HEK293 (cell line): ENCODE measurements around the gene SNCAIP.

Experiments used
- FEZF1 ChIP-seq: fragments of 450-650 bp; formaldehyde crosslinking; IDR thresholded peaks from 2 replicates; pipeline ENCODE4 v1.5.1; 2016; ENCODE audit warnings: missing biosample characterization, missing genetic modification characterization
- GLIS1 ChIP-seq: fragments of 450-650 bp; formaldehyde crosslinking; IDR thresholded peaks from 2 replicates; pipeline ENCODE4 v1.5.1; 2016; ENCODE audit warnings: missing biosample characterization, missing genetic modification characterization
- KLF10 ChIP-seq: fragments of 450-650 bp; IDR thresholded peaks from 2 replicates; pipeline ENCODE4 v1.5.1; 2018; ENCODE audit warnings: missing biosample characterization, mild to moderate bottlenecking, missing genetic modification characterization
- OVOL3 ChIP-seq: fragments of 450-650 bp; formaldehyde crosslinking; IDR thresholded peaks from 2 replicates; pipeline ENCODE4 v1.5.1; 2016; ENCODE audit warnings: missing biosample characterization, missing genetic modification characterization
- SALL2 ChIP-seq: fragments of 450-650 bp; formaldehyde crosslinking; IDR thresholded peaks from 2 replicates; pipeline ENCODE4 v1.5.0; 2017; ENCODE audit warnings: missing biosample characterization, mild to moderate bottlenecking, missing genetic modification characterization, borderline replicate concordance
- ZBTB17 ChIP-seq: fragments of 450-650 bp; formaldehyde crosslinking; IDR thresholded peaks from 2 replicates; pipeline ENCODE4 v1.5.1; 2016; ENCODE audit warnings: missing biosample characterization, missing genetic modification characterization
- ZBTB21 ChIP-seq: fragments of 450-650 bp; formaldehyde crosslinking; IDR thresholded peaks from 2 replicates; pipeline ENCODE4 v1.5.1; 2017; ENCODE audit warnings: missing biosample characterization, missing genetic modification characterization
- ZBTB48 ChIP-seq: fragments of 450-650 bp; formaldehyde crosslinking; IDR thresholded peaks from 2 replicates; pipeline ENCODE4 v1.5.1; 2016; ENCODE audit warnings: missing biosample characterization, missing genetic modification characterization
- ZBTB49 ChIP-seq: fragments of 450-650 bp; formaldehyde crosslinking; IDR thresholded peaks from 2 replicates; pipeline ENCODE4 v1.5.1; 2016; ENCODE audit warnings: missing biosample characterization, missing genetic modification characterization, low read depth
- ZBTB8A ChIP-seq: fragments of 450-650 bp; formaldehyde crosslinking; IDR thresholded peaks from 2 replicates; pipeline ENCODE4 v1.5.1; 2016; ENCODE audit warnings: missing biosample characterization, missing genetic modification characterization
- ZNF169 ChIP-seq: fragments of 450-650 bp; formaldehyde crosslinking; IDR thresholded peaks from 2 replicates; pipeline ENCODE4 v1.5.1; 2016; ENCODE audit warnings: missing biosample characterization, missing genetic modification characterization
- ZNF174 ChIP-seq: fragments of 450-650 bp; formaldehyde crosslinking; IDR thresholded peaks from 2 replicates; pipeline ENCODE4 v1.5.0; 2017; ENCODE audit warnings: missing biosample characterization, mild to moderate bottlenecking, missing genetic modification characterization
- ZNF311 ChIP-seq: fragments of 450-650 bp; formaldehyde crosslinking; IDR thresholded peaks from 2 replicates; pipeline ENCODE4 v1.5.1; 2017; ENCODE audit warnings: missing biosample characterization, missing genetic modification characterization, borderline replicate concordance
- ZNF510 ChIP-seq: fragments of 450-650 bp; formaldehyde crosslinking; IDR thresholded peaks from 2 replicates; pipeline ENCODE4 v1.5.1; 2018; ENCODE audit warnings: mild to moderate bottlenecking, missing genetic modification characterization, missing biosample characterization; ENCODE audit not compliant: insufficient replicate concordance
- ZNF529 ChIP-seq: fragments of 450-650 bp; formaldehyde crosslinking; IDR thresholded peaks from 2 replicates; pipeline ENCODE4 v1.5.1; 2017; ENCODE audit warnings: missing genetic modification characterization, missing biosample characterization; ENCODE audit not compliant: insufficient replicate concordance
- ZNF544 ChIP-seq: fragments of 450-650 bp; formaldehyde crosslinking; IDR thresholded peaks from 2 replicates; pipeline ENCODE4 v1.5.0; 2017; ENCODE audit warnings: missing biosample characterization, missing genetic modification characterization
- ZNF610 ChIP-seq: fragments of 450-650 bp; formaldehyde crosslinking; IDR thresholded peaks from 2 replicates; pipeline ENCODE4 v1.5.1; 2016; ENCODE audit warnings: missing biosample characterization, missing genetic modification characterization, borderline replicate concordance
- TF ChIP-seq, protein P1 (sequence below): fragments of 450-650 bp; formaldehyde crosslinking; IDR thresholded peaks from 2 replicates; pipeline ENCODE4 v1.5.1; 2016; ENCODE audit warnings: missing biosample characterization, missing genetic modification characterization
- TF ChIP-seq, protein P2 (sequence below): fragments of 450-650 bp; formaldehyde crosslinking; IDR thresholded peaks from 2 replicates; pipeline ENCODE4 v1.5.0; 2017; ENCODE audit warnings: missing biosample characterization, missing genetic modification characterization, borderline replicate concordance
- TF ChIP-seq, protein P3 (sequence below): fragments of 450-650 bp; formaldehyde crosslinking; IDR thresholded peaks from 2 replicates; pipeline ENCODE4 v1.5.1; 2016; ENCODE audit warnings: missing biosample characterization, missing genetic modification characterization
- TF ChIP-seq, protein P4 (sequence below): fragments of 450-650 bp; formaldehyde crosslinking; IDR thresholded peaks from 2 replicates; pipeline ENCODE4 v1.5.1; 2016; ENCODE audit warnings: missing biosample characterization, missing genetic modification characterization
- TF ChIP-seq, protein P5 (sequence below): fragments of 450-650 bp; formaldehyde crosslinking; IDR thresholded peaks from 2 replicates; pipeline ENCODE4 v1.5.1; 2017; ENCODE audit warnings: missing biosample characterization, missing genetic modification characterization

SNCAIP gene

DNA sequence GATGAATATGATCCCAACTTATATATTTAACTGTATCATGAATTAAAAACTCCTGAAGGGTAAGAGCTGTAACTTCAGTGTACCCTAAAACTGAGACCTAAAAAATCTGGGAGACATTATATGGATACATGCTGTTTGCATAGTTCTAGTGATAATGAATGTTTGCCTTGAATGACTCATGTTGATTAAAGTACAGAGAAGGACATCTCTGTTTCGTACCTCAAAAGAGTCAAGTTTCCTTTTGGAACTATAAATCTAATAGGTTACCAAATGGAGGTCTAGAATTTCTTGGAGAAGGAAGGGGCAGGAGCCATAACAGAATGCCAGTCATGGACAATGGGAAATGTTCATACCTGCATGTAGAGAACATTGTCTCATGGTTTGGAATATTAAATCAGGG lies 168.1 kb downstream of the SNCAIP start (continued):
- TF ChIP-seq, protein P1, sequence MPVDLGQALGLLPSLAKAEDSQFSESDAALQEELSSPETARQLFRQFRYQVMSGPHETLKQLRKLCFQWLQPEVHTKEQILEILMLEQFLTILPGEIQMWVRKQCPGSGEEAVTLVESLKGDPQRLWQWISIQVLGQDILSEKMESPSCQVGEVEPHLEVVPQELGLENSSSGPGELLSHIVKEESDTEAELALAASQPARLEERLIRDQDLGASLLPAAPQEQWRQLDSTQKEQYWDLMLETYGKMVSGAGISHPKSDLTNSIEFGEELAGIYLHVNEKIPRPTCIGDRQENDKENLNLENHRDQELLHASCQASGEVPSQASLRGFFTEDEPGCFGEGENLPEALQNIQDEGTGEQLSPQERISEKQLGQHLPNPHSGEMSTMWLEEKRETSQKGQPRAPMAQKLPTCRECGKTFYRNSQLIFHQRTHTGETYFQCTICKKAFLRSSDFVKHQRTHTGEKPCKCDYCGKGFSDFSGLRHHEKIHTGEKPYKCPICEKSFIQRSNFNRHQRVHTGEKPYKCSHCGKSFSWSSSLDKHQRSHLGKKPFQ (tag by site-specific recombination) = no peak
- TF ChIP-seq ZNF544 (no peak), ZNF174 (tag by site-specific recombination) (no peak), ZNF529 (tag by site-specific recombination) (no peak), KLF10 (tag by site-specific recombination) (no peak), ZBTB17 (tag by site-specific recombination) (no peak), FEZF1 (tag by site-specific recombination) (0 out of 2 replicates have a peak, but pooled peaks have one; percentile 22), GLIS1 (tag by site-specific recombination) (no peak), ZNF610 (tag by site-specific recombination) (no peak), ZBTB49 (tag by site-specific recombination) (no peak), ZNF311 (no peak), ZNF510 (no peak), ZBTB21 (no peak), ZNF169 (tag by site-specific recombination) (no peak), ZBTB8A (no peak), ZBTB48 (tag by site-specific recombination) (no peak), OVOL3 (no peak), SALL2 (no peak)
- TF ChIP-seq, protein P2, sequence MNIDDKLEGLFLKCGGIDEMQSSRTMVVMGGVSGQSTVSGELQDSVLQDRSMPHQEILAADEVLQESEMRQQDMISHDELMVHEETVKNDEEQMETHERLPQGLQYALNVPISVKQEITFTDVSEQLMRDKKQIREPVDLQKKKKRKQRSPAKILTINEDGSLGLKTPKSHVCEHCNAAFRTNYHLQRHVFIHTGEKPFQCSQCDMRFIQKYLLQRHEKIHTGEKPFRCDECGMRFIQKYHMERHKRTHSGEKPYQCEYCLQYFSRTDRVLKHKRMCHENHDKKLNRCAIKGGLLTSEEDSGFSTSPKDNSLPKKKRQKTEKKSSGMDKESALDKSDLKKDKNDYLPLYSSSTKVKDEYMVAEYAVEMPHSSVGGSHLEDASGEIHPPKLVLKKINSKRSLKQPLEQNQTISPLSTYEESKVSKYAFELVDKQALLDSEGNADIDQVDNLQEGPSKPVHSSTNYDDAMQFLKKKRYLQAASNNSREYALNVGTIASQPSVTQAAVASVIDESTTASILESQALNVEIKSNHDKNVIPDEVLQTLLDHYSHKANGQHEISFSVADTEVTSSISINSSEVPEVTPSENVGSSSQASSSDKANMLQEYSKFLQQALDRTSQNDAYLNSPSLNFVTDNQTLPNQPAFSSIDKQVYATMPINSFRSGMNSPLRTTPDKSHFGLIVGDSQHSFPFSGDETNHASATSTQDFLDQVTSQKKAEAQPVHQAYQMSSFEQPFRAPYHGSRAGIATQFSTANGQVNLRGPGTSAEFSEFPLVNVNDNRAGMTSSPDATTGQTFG (tag by site-specific recombination) = no peak
- TF ChIP-seq, protein P3, sequence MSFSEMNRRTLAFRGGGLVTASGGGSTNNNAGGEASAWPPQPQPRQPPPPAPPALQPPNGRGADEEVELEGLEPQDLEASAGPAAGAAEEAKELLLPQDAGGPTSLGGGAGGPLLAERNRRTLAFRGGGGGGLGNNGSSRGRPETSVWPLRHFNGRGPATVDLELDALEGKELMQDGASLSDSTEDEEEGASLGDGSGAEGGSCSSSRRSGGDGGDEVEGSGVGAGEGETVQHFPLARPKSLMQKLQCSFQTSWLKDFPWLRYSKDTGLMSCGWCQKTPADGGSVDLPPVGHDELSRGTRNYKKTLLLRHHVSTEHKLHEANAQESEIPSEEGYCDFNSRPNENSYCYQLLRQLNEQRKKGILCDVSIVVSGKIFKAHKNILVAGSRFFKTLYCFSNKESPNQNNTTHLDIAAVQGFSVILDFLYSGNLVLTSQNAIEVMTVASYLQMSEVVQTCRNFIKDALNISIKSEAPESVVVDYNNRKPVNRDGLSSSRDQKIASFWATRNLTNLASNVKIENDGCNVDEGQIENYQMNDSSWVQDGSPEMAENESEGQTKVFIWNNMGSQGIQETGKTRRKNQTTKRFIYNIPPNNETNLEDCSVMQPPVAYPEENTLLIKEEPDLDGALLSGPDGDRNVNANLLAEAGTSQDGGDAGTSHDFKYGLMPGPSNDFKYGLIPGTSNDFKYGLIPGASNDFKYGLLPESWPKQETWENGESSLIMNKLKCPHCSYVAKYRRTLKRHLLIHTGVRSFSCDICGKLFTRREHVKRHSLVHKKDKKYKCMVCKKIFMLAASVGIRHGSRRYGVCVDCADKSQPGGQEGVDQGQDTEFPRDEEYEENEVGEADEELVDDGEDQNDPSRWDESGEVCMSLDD (tag by site-specific recombination) = no peak
- TF ChIP-seq, protein P4, sequence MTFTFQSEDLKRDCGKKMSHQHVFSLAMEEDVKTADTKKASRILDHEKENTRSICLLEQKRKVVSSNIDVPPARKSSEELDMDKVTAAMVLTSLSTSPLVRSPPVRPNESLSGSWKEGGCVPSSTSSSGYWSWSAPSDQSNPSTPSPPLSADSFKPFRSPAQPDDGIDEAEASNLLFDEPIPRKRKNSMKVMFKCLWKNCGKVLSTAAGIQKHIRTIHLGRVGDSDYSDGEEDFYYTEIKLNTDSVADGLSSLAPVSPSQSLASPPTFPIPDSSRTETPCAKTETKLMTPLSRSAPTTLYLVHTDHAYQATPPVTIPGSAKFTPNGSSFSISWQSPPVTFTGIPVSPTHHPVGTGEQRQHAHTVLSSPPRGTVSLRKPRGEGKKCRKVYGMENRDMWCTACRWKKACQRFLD = no peak
- TF ChIP-seq, protein P5, sequence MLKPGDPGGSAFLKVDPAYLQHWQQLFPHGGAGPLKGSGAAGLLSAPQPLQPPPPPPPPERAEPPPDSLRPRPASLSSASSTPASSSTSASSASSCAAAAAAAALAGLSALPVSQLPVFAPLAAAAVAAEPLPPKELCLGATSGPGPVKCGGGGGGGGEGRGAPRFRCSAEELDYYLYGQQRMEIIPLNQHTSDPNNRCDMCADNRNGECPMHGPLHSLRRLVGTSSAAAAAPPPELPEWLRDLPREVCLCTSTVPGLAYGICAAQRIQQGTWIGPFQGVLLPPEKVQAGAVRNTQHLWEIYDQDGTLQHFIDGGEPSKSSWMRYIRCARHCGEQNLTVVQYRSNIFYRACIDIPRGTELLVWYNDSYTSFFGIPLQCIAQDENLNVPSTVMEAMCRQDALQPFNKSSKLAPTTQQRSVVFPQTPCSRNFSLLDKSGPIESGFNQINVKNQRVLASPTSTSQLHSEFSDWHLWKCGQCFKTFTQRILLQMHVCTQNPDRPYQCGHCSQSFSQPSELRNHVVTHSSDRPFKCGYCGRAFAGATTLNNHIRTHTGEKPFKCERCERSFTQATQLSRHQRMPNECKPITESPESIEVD = 0 out of 2 replicates have a peak, but pooled peaks have one; percentile 20
